WTC11 (cell line): ENCODE data around the gene GLYR1. TPM values are rescaled to one million over a fixed set of nuclear protein-coding genes. Genes with fewer than 3 reads are reported as not detected.
A peak's percentile ranks its signal among the peaks of the same experiment; 100 is the strongest.

Experiments used
- ATAC-seq: fragments of 200-7000 bp; cut with Tn5 transposase; 2 replicates; pipeline ENCODE4 v1.10.0; 2021; ENCODE audit warnings: mild to moderate bottlenecking, moderate library complexity
- CTCF ChIA-PET: fragments of 300-600 bp; sonication (Branson Sonifier 250); formaldehyde crosslinking; loops from one replicate; lab custom pipeline; 2021; ENCODE audit warnings: antibody characterized with exemption; lab: Charles Lee
- POLR2A ChIA-PET: fragments of 350-600 bp; sonication (Branson Sonifier 250); formaldehyde crosslinking; loops from one replicate; lab custom pipeline; 2021; ENCODE audit warnings: antibody characterized with exemption; lab: Charles Lee
- DNase-seq: peaks from one replicate; pipeline ENCODE4 v3.0.0; 2021; ENCODE audit warnings: low spot score
- H3K27ac Mint-ChIP-seq: 2 replicates; pipeline ENCODE4 v1.8.0; 2021; ENCODE audit warnings: mixed read lengths
- H3K27me3 Mint-ChIP-seq: 2 replicates; pipeline ENCODE4 v1.8.0; 2021; ENCODE audit warnings: low read depth, mild to moderate bottlenecking, moderate library complexity, mixed read lengths
- H3K36me3 Mint-ChIP-seq: 2 replicates; pipeline ENCODE4 v1.8.0; 2021; ENCODE audit warnings: mixed read lengths
- H3K4me1 Mint-ChIP-seq: 2 replicates; pipeline ENCODE4 v1.8.0; 2022; ENCODE audit warnings: mixed read lengths
- H3K4me3 Mint-ChIP-seq: 2 replicates; pipeline ENCODE4 v1.8.0; 2021; ENCODE audit warnings: mild to moderate bottlenecking, moderate library complexity, mixed read lengths
- H3K9me3 Mint-ChIP-seq: 2 replicates; pipeline ENCODE4 v1.8.0; 2021; ENCODE audit warnings: mixed read lengths
- CREB1 ChIP-seq: sonication (generic); formaldehyde crosslinking; IDR thresholded peaks from 2 replicates; pipeline ENCODE4 v1.8.0; 2023; ENCODE audit warnings: mild to moderate bottlenecking, missing genetic modification reagents
- ESRRA ChIP-seq: sonication (generic); formaldehyde crosslinking; IDR thresholded peaks from 2 replicates; pipeline ENCODE4 v1.8.1; 2022; ENCODE audit warnings: mild to moderate bottlenecking, missing genetic modification reagents, borderline replicate concordance
- FOXJ3 ChIP-seq: sonication (generic); formaldehyde crosslinking; IDR thresholded peaks from 2 replicates; pipeline ENCODE4 v1.9.0; 2021; ENCODE audit warnings: missing genetic modification reagents, mild to moderate bottlenecking, borderline replicate concordance
- FOXK1 ChIP-seq: sonication (generic); formaldehyde crosslinking; IDR thresholded peaks from 2 replicates; pipeline ENCODE4 v1.8.0; 2022; ENCODE audit warnings: mild to moderate bottlenecking, moderate library complexity, missing genetic modification reagents
- FOXP1 ChIP-seq: sonication (generic); formaldehyde crosslinking; IDR thresholded peaks from 2 replicates; pipeline ENCODE4 v1.8.0; 2022; ENCODE audit warnings: missing genetic modification reagents, mild to moderate bottlenecking, moderate library complexity, borderline replicate concordance
- GRHL2 ChIP-seq: fragments of 250-450 bp; sonication (Bioruptor Pico); IDR thresholded peaks from 2 replicates; pipeline ENCODE4 v1.8.0; 2022; ENCODE audit warnings: mild to moderate bottlenecking, moderate library complexity; ENCODE audit not compliant: insufficient replicate concordance, severe bottlenecking
- PRRX2 ChIP-seq: fragments of 250-450 bp; sonication (Bioruptor Pico); IDR thresholded peaks from 2 replicates; pipeline ENCODE4 v1.8.0; 2021; ENCODE audit warnings: mild to moderate bottlenecking
- total RNA-seq: library from RNA; stranded (reverse); gene quantifications from 3 replicates; pipeline ENCODE4 v1.2.3, GENCODE V29; 2021
- TF ChIP-seq, protein P1 (sequence below): fragments of 250-450 bp; sonication (Bioruptor Pico); IDR thresholded peaks from 2 replicates; pipeline ENCODE4 v1.9.0; 2021; ENCODE audit warnings: mild to moderate bottlenecking
- TF ChIP-seq, protein P2 (sequence below): fragments of 250-450 bp; sonication (Bioruptor Pico); IDR thresholded peaks from 2 replicates; pipeline ENCODE4 v2.1.2; 2022; ENCODE audit warnings: mild to moderate bottlenecking, moderate library complexity
- TF ChIP-seq, protein P3 (sequence below): sonication (generic); formaldehyde crosslinking; IDR thresholded peaks from 2 replicates; pipeline ENCODE4 v1.8.0; 2022; ENCODE audit warnings: mild to moderate bottlenecking, missing genetic modification reagents
- TF ChIP-seq, protein P4 (sequence below): sonication (generic); formaldehyde crosslinking; IDR thresholded peaks from 2 replicates; pipeline ENCODE4 v1.8.0; 2023; ENCODE audit warnings: missing genetic modification reagents, mild to moderate bottlenecking, borderline replicate concordance
- TF ChIP-seq, protein P5 (sequence below): sonication (generic); formaldehyde crosslinking; IDR thresholded peaks from 2 replicates; pipeline ENCODE4 v1.8.0; 2022; ENCODE audit warnings: mild to moderate bottlenecking, missing genetic modification reagents
- TF ChIP-seq, protein P6 (sequence below): sonication (generic); formaldehyde crosslinking; IDR thresholded peaks from 2 replicates; pipeline ENCODE4 v1.8.0; 2022; ENCODE audit warnings: mild to moderate bottlenecking, missing genetic modification reagents

GLYR1 gene
- total RNA-seq, 1 experiment from 2014 or later = 103 TPM

DNA sequence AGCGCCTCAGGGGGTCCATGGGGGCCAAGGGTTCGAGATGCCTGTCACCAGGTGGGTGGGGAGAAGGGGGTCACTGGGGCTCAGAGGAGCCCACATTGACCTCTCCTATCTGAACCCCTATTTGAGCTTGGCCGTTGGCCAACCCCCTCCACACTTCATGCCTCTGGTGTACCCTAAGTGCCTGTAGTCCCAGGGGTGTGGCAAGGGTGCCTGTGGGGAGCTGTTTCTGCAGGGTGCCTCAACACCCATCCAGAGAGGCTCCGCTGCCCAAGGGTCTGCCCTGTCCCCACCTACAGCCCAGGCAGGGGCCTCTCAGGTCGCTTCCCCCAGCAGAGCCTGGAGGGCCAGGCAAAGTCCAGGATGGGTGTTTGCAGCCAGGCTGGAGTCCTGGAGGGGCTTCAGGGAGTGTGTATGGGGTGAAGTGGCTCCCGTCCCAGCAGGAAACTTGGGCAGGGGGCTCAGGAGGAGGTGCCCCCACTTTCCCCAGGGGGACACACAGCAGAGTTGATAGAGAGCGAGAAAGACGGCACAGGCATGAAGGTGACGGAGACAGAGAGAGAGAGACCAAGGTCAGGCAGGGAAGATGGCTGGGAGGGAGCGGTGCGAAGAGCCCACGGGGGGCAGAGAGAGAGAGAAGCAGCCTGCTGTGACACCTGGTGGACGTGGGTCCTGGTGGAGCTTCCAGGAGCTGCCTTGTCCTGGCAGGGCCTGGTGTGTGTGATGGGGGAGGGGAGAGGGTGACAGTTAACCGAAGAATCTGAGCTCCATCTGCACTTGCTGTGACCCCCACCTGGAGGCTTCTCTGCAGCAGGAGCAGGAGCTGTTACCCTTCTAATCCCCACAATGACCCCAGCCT, 59.2 kb downstream of the GLYR1 start, which contains the start of gene SEPTIN12:
Gene SEPTIN12 (minus strand): TSS at position 719 of the 856 bp plus-strand sequence. CDS start 700 bp downstream, at position 19.
- no peaks in the 10 kb centered on the region; the same call in 1 of the 2 replicates for H3K27me3 Mint-ChIP-seq

DNA sequence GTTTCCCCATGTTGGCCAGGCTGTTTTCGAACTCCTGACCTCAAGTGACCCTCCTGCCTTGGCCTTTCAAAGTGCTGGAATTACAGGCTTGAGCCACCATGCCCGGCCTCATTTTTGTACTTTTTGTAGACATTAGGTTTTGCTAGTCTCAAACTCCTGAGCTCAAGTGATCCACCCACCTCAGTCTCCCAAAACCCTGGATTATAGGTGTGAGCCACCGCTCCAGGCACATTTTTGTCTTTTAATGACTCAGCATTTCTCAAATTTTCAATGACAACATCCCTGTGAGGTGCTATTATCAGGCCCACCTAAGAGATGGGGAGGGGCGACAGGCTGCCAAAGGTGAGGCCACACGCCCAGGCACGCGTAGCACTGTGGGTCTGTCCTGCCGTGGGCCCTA, 60.0 kb downstream of the GLYR1 start:
- CTCF ChIA-PET = interaction anchor here (1.2 to 1.3 kb wide), 2 partner anchors 11 to 104 kb away, joined by 3 read pairs; no protein-coding TSS in a partner anchor

More for the DNA sequence above, 59.2 kb downstream of the GLYR1 start, which contains the start of gene SEPTIN12:
- DNase-seq = no peak
- ChIA-PET CTCF (interaction anchor here (0.9 to 1.3 kb wide), 5 partner anchors 12 to 105 kb away, joined by 3 to 6 read pairs (median 3); partner anchors contain the start of genes ANKS3 and DNAAF8), POLR2A (interaction anchor here (0.7 to 1.7 kb wide), 2 partner anchors 13 to 15 kb away, joined by 3 to 7 read pairs; partner anchors contain the start of gene ROGDI)
- no peaks in the 10 kb centered on the region for H3K9me3 Mint-ChIP-seq
- TF ChIP-seq CREB1 (no peak), GRHL2 (CRISPR knock-in tag) (no peak)
- TF ChIP-seq, protein P1, sequence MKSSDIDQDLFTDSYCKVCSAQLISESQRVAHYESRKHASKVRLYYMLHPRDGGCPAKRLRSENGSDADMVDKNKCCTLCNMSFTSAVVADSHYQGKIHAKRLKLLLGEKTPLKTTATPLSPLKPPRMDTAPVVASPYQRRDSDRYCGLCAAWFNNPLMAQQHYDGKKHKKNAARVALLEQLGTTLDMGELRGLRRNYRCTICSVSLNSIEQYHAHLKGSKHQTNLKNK (CRISPR knock-in tag) = no peak
- TF ChIP-seq, protein P2, sequence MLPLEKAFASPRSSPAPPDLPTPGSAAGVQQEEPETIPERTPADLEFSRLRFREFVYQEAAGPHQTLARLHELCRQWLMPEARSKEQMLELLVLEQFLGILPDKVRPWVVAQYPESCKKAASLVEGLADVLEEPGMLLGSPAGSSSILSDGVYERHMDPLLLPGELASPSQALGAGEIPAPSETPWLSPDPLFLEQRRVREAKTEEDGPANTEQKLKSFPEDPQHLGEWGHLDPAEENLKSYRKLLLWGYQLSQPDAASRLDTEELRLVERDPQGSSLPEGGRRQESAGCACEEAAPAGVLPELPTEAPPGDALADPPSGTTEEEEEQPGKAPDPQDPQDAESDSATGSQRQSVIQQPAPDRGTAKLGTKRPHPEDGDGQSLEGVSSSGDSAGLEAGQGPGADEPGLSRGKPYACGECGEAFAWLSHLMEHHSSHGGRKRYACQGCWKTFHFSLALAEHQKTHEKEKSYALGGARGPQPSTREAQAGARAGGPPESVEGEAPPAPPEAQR (CRISPR knock-in tag) = no peak
- TF ChIP-seq, all 79 proteins: peak for 0
- no peak within 1 kb of the TSS; the same call in 1 of the 2 replicates for H3K27ac Mint-ChIP-seq
- ATAC-seq = peak; percentile 52
- H3K4me1 Mint-ChIP-seq = peaks cover 14% of the 10 kb centered on the region
- no peaks in the 10 kb centered on the region for H3K36me3 Mint-ChIP-seq
- H3K4me3 Mint-ChIP-seq = no peak within 1 kb of the TSS

More for the DNA sequence above, 60.0 kb downstream of the GLYR1 start:
- H3K27ac Mint-ChIP-seq = no peak overlapping the region
- DNase-seq (no peak), ATAC-seq (no peak)
- H3K36me3 Mint-ChIP-seq = no peaks in the 10 kb centered on the region
- no peak overlapping the region for H3K4me3 Mint-ChIP-seq
- no peaks in the 10 kb centered on the region for H3K9me3 Mint-ChIP-seq
- TF ChIP-seq FOXJ3 (no peak), ESRRA (CRISPR knock-in tag) (no peak), FOXP1 (no peak), PRRX2 (CRISPR knock-in tag) (no peak), FOXK1 (CRISPR knock-in tag) (no peak)
- TF ChIP-seq, protein P3, sequence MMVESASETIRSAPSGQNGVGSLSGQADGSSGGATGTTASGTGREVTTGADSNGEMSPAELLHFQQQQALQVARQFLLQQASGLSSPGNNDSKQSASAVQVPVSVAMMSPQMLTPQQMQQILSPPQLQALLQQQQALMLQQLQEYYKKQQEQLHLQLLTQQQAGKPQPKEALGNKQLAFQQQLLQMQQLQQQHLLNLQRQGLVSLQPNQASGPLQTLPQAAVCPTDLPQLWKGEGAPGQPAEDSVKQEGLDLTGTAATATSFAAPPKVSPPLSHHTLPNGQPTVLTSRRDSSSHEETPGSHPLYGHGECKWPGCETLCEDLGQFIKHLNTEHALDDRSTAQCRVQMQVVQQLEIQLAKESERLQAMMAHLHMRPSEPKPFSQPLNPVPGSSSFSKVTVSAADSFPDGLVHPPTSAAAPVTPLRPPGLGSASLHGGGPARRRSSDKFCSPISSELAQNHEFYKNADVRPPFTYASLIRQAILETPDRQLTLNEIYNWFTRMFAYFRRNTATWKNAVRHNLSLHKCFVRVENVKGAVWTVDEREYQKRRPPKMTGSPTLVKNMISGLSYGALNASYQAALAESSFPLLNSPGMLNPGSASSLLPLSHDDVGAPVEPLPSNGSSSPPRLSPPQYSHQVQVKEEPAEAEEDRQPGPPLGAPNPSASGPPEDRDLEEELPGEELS (CRISPR knock-in tag) = no peak
- TF ChIP-seq, protein P4, sequence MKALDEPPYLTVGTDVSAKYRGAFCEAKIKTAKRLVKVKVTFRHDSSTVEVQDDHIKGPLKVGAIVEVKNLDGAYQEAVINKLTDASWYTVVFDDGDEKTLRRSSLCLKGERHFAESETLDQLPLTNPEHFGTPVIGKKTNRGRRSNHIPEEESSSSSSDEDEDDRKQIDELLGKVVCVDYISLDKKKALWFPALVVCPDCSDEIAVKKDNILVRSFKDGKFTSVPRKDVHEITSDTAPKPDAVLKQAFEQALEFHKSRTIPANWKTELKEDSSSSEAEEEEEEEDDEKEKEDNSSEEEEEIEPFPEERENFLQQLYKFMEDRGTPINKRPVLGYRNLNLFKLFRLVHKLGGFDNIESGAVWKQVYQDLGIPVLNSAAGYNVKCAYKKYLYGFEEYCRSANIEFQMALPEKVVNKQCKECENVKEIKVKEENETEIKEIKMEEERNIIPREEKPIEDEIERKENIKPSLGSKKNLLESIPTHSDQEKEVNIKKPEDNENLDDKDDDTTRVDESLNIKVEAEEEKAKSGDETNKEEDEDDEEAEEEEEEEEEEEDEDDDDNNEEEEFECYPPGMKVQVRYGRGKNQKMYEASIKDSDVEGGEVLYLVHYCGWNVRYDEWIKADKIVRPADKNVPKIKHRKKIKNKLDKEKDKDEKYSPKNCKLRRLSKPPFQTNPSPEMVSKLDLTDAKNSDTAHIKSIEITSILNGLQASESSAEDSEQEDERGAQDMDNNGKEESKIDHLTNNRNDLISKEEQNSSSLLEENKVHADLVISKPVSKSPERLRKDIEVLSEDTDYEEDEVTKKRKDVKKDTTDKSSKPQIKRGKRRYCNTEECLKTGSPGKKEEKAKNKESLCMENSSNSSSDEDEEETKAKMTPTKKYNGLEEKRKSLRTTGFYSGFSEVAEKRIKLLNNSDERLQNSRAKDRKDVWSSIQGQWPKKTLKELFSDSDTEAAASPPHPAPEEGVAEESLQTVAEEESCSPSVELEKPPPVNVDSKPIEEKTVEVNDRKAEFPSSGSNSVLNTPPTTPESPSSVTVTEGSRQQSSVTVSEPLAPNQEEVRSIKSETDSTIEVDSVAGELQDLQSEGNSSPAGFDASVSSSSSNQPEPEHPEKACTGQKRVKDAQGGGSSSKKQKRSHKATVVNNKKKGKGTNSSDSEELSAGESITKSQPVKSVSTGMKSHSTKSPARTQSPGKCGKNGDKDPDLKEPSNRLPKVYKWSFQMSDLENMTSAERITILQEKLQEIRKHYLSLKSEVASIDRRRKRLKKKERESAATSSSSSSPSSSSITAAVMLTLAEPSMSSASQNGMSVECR (CRISPR knock-in tag) = no peak
- TF ChIP-seq, protein P5, sequence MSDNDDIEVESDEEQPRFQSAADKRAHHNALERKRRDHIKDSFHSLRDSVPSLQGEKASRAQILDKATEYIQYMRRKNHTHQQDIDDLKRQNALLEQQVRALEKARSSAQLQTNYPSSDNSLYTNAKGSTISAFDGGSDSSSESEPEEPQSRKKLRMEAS = no peak
- TF ChIP-seq, protein P6, sequence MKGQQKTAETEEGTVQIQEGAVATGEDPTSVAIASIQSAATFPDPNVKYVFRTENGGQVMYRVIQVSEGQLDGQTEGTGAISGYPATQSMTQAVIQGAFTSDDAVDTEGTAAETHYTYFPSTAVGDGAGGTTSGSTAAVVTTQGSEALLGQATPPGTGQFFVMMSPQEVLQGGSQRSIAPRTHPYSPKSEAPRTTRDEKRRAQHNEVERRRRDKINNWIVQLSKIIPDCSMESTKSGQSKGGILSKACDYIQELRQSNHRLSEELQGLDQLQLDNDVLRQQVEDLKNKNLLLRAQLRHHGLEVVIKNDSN (CRISPR knock-in tag) = no peak
- POLR2A ChIA-PET = interaction anchor here (1.7 kb wide), 1 partner anchor 15 kb away, joined by 7 read pairs; the partner anchor contains the start of gene ROGDI
- H3K4me1 Mint-ChIP-seq = peaks cover 14% of the 10 kb centered on the region
- no peaks in the 10 kb centered on the region; the same call in 1 of the 2 replicates for H3K27me3 Mint-ChIP-seq
